Transverse colon (tissue), 4 donors: ENCODE measurements around the gene MOB1B. TPM values are rescaled to one million over a fixed set of nuclear protein-coding genes. Genes with fewer than 3 reads are reported as not detected.
"Not testable (repeated sequence)": the region's sequence is repeated elsewhere in the genome, so short reads cannot be mapped to it uniquely, and the experiment has no call there.

Source experiments
- DNase-seq: peaks from one replicate; pipeline ENCODE4 v3.0.0-alpha.2; 2019
- H3K27ac ChIP-seq, 4 donors: fragments of 200-600 bp; sonication (generic); 2 replicates each; pipeline ENCODE4 v1.5.1; 2016 to 2018; ENCODE audit warnings: inconsistent platforms in 4 of 4
- H3K27me3 ChIP-seq: fragments of 200-600 bp; sonication (generic); 2 replicates; pipeline ENCODE4 v1.5.1; 2017; ENCODE audit warnings: inconsistent platforms
- H3K36me3 ChIP-seq, 4 donors: fragments of 200-600 bp; sonication (generic); 2 replicates each; pipeline ENCODE4 v1.5.1; 2017 to 2019; ENCODE audit warnings: inconsistent platforms in 4 of 4
- H3K4me1 ChIP-seq, 4 donors: fragments of 200-600 bp; sonication (generic); 2 replicates each; pipeline ENCODE4 v1.5.1; 2017 to 2020; ENCODE audit warnings: inconsistent platforms in 4 of 4
- H3K4me3 ChIP-seq, 4 donors: fragments of 200-600 bp; sonication (generic); 1 replicate in 1 of 4; 2 replicates in 3 of 4; pipeline versions ENCODE4 v1.5.1 to v1.6.1; 2017 to 2019; ENCODE audit warnings: inconsistent platforms in 4 of 4
- H3K9me3 ChIP-seq, 2 donors: fragments of 200-600 bp; sonication (generic); 2 replicates each; pipeline ENCODE4 v1.5.1; 2017 to 2019; ENCODE audit warnings: inconsistent platforms in 2 of 2
- CTCF ChIP-seq, 5 experiments: fragments of 200-600 bp in 3 of 5; fragments of 450-650 bp in 2 of 5; sonication (generic) in 3 of 5; IDR thresholded peaks; 1 replicate in 2 of 5; 2 replicates in 3 of 5; pipeline ENCODE4 v1.5.1; 2016 to 2017; ENCODE audit warnings: antibody characterized with exemption in 5 of 5, inconsistent platforms in 3 of 5, mild to moderate bottlenecking in 2 of 5, moderate library complexity in 1 of 5
- EP300 ChIP-seq: sonication (generic); formaldehyde crosslinking; IDR thresholded peaks from one replicate; pipeline ENCODE4 v1.6.1; 2017; ENCODE audit warnings: antibody characterized with exemption, low read depth
- POLR2A ChIP-seq: fragments of 450-650 bp; IDR thresholded peaks from one replicate; pipeline ENCODE4 v1.6.1; 2016; ENCODE audit warnings: antibody characterized with exemption, mild to moderate bottlenecking, moderate library complexity
- POLR2AphosphoS5 ChIP-seq, 3 donors: sonication (generic); formaldehyde crosslinking; IDR thresholded peaks; one replicate each; pipeline ENCODE4 v1.6.1; 2016; ENCODE audit warnings: antibody characterized with exemption in 3 of 3
- WGBS, 2 donors: methylation state at CpG; one replicate each; pipeline ENCODE4 v1.1.5; 2018; ENCODE audit warnings: low coverage in 1 of 2; 5-methylcytosine and 5-hydroxymethylcytosine counted together
- in situ Hi-C, 4 donors: fragments of 200-750 bp; cut with MboI; loops; one replicate each; pipeline versions ENCODE4 v1.15.0 to v1.15.1; 2017; ENCODE audit warnings: low sequenced_read_pairs in 3 of 4, low pct_ligation_motif_present in 1 of 4, low pct_unique_long_range_greater_than_20kb in 1 of 4
- intact Hi-C: fragments of 100-400 bp; cut with DNase I; formaldehyde crosslinking; loops from one replicate; pipeline ENCODE4 v1.15.1; 2023; ENCODE audit warnings: low total_unique reads
- total RNA-seq, 4 donors: library from RNA; depleted of rRNA; stranded (reverse); fragments of >200 nt; gene quantifications; one replicate each; pipeline ENCODE4 v1.1.0, GENCODE V29; 2016

The MOB1B gene
- total RNA-seq, 4 donors from 2014 or later: 6.7 to 15.4 (median 11.0) TPM

GRCh38 chr4:71029504-71029903 lies 127.3 kb downstream of the MOB1B start:
- in situ Hi-C loops: no loop called here
- WGBS, 2 donors: 62 to 65% methylated on average over 1 of the region's 1 CpG
- no peaks in the 10 kb centered on the region for H3K9me3 ChIP-seq
- H3K4me1 ChIP-seq: peaks cover 0 to 12% (median 6%) of the 10 kb centered on the region in 4 donors
- no peak overlapping the region for H3K27ac ChIP-seq
- intact Hi-C loops: no loop called here
- no peak overlapping the region for H3K4me3 ChIP-seq
- TF ChIP-seq POLR2A: no peak
- TF ChIP-seq EP300: no peak
- TF ChIP-seq CTCF (IDR thresholded peaks at IDR 0.05): no peak
- TF ChIP-seq POLR2AphosphoS5 (IDR thresholded peaks at IDR 0.05): no peak
- no peak for DNase-seq
- H3K27me3 ChIP-seq: no peaks in the 10 kb centered on the region
- H3K36me3 ChIP-seq: peaks cover 0 to 6% (median 1%) of the 10 kb centered on the region in 4 donors

GRCh38 chr4:71032106-71032505 lies 129.9 kb downstream of the MOB1B start:
- in situ Hi-C loops, H3K27me3 ChIP-seq, H3K4me3 ChIP-seq, H3K36me3 ChIP-seq, H3K9me3 ChIP-seq, intact Hi-C loops, H3K4me1 ChIP-seq, H3K27ac ChIP-seq, DNase-seq: not testable (repeated sequence)
- 94 to 97% methylated on average over 6 to 9 of the region's 10 CpGs for WGBS, 2 donors

Other genes starting within 250 kb of the MOB1B start
- 1,000 to 10,000 TPM in 1 of 4 donors, 100 to 1,000 TPM in 1, 10 to 100 TPM in 2; 38.2 to 1,497 (median 176) TPM for gene JCHAIN, start 235.9 kb upstream of the MOB1B start, total RNA-seq
- 10 to 100 TPM in 3 of 4 donors, 1 to 10 TPM in 1; 3.7 to 23.1 (median 19.4) TPM for gene UTP3, start 213.8 kb upstream of the MOB1B start, total RNA-seq
- 10 to 100 TPM; 39.6 to 93.9 (median 50.8) TPM for gene RUFY3, start 180.4 kb upstream of the MOB1B start, total RNA-seq
- gene GRSF1, start 62.5 kb upstream of the MOB1B start, total RNA-seq: 10 to 100 TPM; 42.6 to 63.2 (median 60.8) TPM
- 10 to 100 TPM in 3 of 4 donors, 1 to 10 TPM in 1; 6.0 to 18.1 (median 15.9) TPM for gene DCK, start 91.3 kb downstream of the MOB1B start, total RNA-seq